ENCODE measurements around the gene MYOT.

DNA sequence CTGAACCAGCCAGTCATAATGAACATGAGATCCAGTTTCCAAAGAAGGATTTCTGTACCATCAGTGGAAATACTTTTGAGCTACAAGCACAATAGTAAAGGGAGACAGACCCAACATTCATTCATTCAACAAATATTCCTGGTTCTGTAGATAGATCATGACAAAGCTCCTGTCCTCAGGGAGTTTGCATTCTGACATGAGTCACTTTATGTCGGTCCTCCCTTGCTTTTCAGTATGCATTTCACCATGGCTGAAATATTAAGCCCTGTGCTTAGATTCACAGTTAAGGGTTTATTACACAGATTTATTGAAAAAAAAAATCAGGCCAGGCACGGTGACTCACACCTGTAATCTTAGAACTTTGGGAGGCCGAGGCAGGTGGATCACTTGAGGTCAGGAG, 5.4 kb upstream of the MYOT start:
- TF ChIP-seq, protein P1, sequence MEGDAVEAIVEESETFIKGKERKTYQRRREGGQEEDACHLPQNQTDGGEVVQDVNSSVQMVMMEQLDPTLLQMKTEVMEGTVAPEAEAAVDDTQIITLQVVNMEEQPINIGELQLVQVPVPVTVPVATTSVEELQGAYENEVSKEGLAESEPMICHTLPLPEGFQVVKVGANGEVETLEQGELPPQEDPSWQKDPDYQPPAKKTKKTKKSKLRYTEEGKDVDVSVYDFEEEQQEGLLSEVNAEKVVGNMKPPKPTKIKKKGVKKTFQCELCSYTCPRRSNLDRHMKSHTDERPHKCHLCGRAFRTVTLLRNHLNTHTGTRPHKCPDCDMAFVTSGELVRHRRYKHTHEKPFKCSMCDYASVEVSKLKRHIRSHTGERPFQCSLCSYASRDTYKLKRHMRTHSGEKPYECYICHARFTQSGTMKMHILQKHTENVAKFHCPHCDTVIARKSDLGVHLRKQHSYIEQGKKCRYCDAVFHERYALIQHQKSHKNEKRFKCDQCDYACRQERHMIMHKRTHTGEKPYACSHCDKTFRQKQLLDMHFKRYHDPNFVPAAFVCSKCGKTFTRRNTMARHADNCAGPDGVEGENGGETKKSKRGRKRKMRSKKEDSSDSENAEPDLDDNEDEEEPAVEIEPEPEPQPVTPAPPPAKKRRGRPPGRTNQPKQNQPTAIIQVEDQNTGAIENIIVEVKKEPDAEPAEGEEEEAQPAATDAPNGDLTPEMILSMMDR (IDR thresholded peaks at IDR 0.05): no peak
- TF ChIP-seq POLR2A (IDR thresholded peaks at IDR 0.05) (no peak), POLR2AphosphoS5 (IDR thresholded peaks at IDR 0.05) (no peak), EP300 (IDR thresholded peaks at IDR 0.05) (no peak)
